Measurements from ENCODE around the gene PVALEF. TPM values are rescaled to one million over a fixed set of nuclear protein-coding genes. Genes with fewer than 3 reads are reported as not detected.

Gene PVALEF
- total and polyA plus RNA-seq, 2 of the 8 experiments (the other 6 are each of a cell fraction or from before 2014, with no cell fraction given) = 0.03 TPM; not detected in 1

DNA sequence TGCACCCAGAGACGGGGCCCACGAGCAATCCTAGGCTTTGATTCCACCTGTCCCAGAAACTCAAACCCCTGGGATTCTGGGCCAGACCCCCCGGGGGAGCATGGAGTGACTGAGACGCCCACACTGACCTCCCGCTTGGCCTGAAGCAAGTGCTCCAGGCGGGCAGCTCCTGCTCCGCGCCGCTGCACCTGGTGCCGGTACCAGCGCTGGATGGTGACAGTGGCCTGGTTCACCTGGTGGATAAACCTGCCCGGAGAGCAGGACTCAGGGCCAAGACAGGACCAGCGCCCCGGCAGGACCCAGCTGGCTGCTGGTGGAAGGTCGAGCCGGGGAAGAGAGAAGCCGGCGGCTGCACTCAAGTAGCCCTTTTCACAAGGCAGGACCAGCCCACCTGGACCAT, 34.9 kb downstream of the PVALEF start:
- no peak overlapping the region for H3K14ac ChIP-seq (ENCODE audit: insufficient read length)
- no peak overlapping the region for H3K4me3 ChIP-seq (ENCODE audit: extremely low read depth in 1 of 4, insufficient read depth in 2 of 4, low read depth in 3 of 4, low read length in 4 of 4)
- peaks cover 0 to 8% of the 10 kb centered on the region in 2 experiments for H4K20me1 ChIP-seq (replicated peaks in 1 of 2; ENCODE audit: control insufficient read depth in 1 of 2, insufficient read depth in 2 of 2, low read length in 2 of 2)
- H2AFZ ChIP-seq (ENCODE audit: low read length) = no peak overlapping the region
- no peak overlapping the region for H3K4ac ChIP-seq (replicated peaks; ENCODE audit: insufficient read length, low read depth, low read length)
- no peaks in the 10 kb centered on the region for H3K9me3 ChIP-seq (ENCODE audit: insufficient read depth in 2 of 2, low read depth in 1 of 2, low read length in 1 of 2)
- no peak overlapping the region for H3K9ac ChIP-seq (replicated peaks in 1 of 4; ENCODE audit: extremely low read depth in 1 of 4, low read depth in 3 of 4, low read length in 3 of 4)
- H3K27me3 ChIP-seq (replicated peaks in 1 of 4; ENCODE audit: control insufficient read depth in 3 of 4, extremely low read depth in 1 of 4, insufficient read depth in 3 of 4, low read length in 3 of 4) = no peaks in the 10 kb centered on the region
- TF ChIP-seq ZNF274 (IDR thresholded peaks at IDR 0.05; ENCODE audit: borderline replicate concordance, extremely low read depth, low read length) (no peak), POLR2A (IDR thresholded peaks at IDR 0.05; ENCODE audit: control extremely low read depth in 1 of 2, low read depth in 2 of 2, low read length in 2 of 2) (no peak), ASH2L (IDR thresholded peaks at IDR 0.05; ENCODE audit: low read length) (no peak), CEBPB (IDR thresholded peaks at IDR 0.05; ENCODE audit: low read depth, low read length) (no peak), SIRT6 (IDR thresholded peaks at IDR 0.05; ENCODE audit: low read length) (no peak), CBX5 (IDR thresholded peaks at IDR 0.05; ENCODE audit: low read depth, low read length) (no peak), CTBP2 (IDR thresholded peaks at IDR 0.05; ENCODE audit: borderline replicate concordance, insufficient read depth, insufficient read length, low read length) (no peak), BCL11A (IDR thresholded peaks at IDR 0.05; ENCODE audit: low read depth in 2 of 2, low read length in 2 of 2) (no peak)
- TF ChIP-seq, protein P1, sequence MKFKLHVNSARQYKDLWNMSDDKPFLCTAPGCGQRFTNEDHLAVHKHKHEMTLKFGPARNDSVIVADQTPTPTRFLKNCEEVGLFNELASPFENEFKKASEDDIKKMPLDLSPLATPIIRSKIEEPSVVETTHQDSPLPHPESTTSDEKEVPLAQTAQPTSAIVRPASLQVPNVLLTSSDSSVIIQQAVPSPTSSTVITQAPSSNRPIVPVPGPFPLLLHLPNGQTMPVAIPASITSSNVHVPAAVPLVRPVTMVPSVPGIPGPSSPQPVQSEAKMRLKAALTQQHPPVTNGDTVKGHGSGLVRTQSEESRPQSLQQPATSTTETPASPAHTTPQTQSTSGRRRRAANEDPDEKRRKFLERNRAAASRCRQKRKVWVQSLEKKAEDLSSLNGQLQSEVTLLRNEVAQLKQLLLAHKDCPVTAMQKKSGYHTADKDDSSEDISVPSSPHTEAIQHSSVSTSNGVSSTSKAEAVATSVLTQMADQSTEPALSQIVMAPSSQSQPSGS (IDR thresholded peaks at IDR 0.05; ENCODE audit: low read length) = no peak
- no peak overlapping the region for H2BK15ac ChIP-seq (ENCODE audit: low read length)
- H2BK120ac ChIP-seq (replicated peaks; ENCODE audit: low read depth, low read length) = no peak overlapping the region
- no peak overlapping the region for H3K56ac ChIP-seq (replicated peaks; ENCODE audit: insufficient read length, low read depth, low read length)
- no peak overlapping the region for H3K27ac ChIP-seq (ENCODE audit: low read depth, low read length)
- H2AK5ac ChIP-seq (ENCODE audit: low read depth, low read length) = no peak overlapping the region
- H3K23me2 ChIP-seq (ENCODE audit: low read depth, low read length) = no peaks in the 10 kb centered on the region
- no peak overlapping the region for H4K5ac ChIP-seq (ENCODE audit: insufficient read length, low read depth, low read length)
- H3K4me2 ChIP-seq (ENCODE audit: insufficient read depth in 1 of 2, low read depth in 2 of 2, low read length in 2 of 2) = no peak overlapping the region
- ChIA-PET POLR2A (ENCODE audit: partially characterized antibody) (interaction anchor here (1.3 to 1.6 kb wide), 3 partner anchors 23 to 45 kb away, joined by 3 to 4 read pairs (median 3); partner anchors contain the start of gene CEP131), CTCF (ENCODE audit: partially characterized antibody) (interaction anchor here (0.9 to 3.0 kb wide), 18 partner anchors 10 to 122 kb away, joined by 3 to 25 read pairs (median 4); partner anchors contain the start of genes AATK, CEP131 and PVALEF)
- H3K23ac ChIP-seq (ENCODE audit: insufficient read length) = no peak overlapping the region
- no peak overlapping the region for H4K8ac ChIP-seq (ENCODE audit: extremely low read depth, insufficient read depth, low read length)
- no peak overlapping the region for H4K91ac ChIP-seq (replicated peaks; ENCODE audit: insufficient read length, low read length)
- H2BK5ac ChIP-seq (ENCODE audit: low read depth, low read length) = no peak overlapping the region
- WGBS, 2 experiments (ENCODE audit: extremely low coverage in 1 of 2, insufficient coverage in 1 of 2, insufficient read length in 1 of 2, insufficient replicate concordance in 2 of 2, low coverage in 1 of 2, low lambda C conversion rate in 2 of 2, missing lambda C conversion rate in 1 of 2) = 90% methylated on average over 18 of the region's 18 CpGs; no CpG with 5 or more reads in 1 of the 2 experiments
- DNase-seq (ENCODE audit: low read depth in 1 of 2, low spot score in 2 of 2) (no peak), FAIRE-seq (no peak)
- no peak overlapping the region for H2BK20ac ChIP-seq (ENCODE audit: low read length)
- no peak overlapping the region for H3K18ac ChIP-seq (ENCODE audit: extremely low read depth, low read length)
- H3K36me3 ChIP-seq (ENCODE audit: control insufficient read depth in 2 of 4, insufficient read depth in 4 of 4, low read length in 3 of 4) = peaks cover 2 to 23% (median 5%) of the 10 kb centered on the region in 4 experiments; a peak in 3 of 8 replicates
- H3K4me1 ChIP-seq (replicated peaks in 1 of 4; ENCODE audit: control insufficient read depth in 3 of 4, insufficient read depth in 4 of 4, low read length in 3 of 4) = no peaks in the 10 kb centered on the region; a peak in 1 of 7 replicates
- no peaks in the 10 kb centered on the region for H3K79me1 ChIP-seq (ENCODE audit: low read depth, low read length)
- no peak overlapping the region for H2BK12ac ChIP-seq (ENCODE audit: low read depth, low read length)
- no peaks in the 10 kb centered on the region for H3K79me2 ChIP-seq (ENCODE audit: control insufficient read depth in 1 of 2, insufficient read depth in 2 of 2, low read length in 2 of 2)
